ENCODE measurements around the gene CCHCR1.

Gene CCHCR1

DNA sequence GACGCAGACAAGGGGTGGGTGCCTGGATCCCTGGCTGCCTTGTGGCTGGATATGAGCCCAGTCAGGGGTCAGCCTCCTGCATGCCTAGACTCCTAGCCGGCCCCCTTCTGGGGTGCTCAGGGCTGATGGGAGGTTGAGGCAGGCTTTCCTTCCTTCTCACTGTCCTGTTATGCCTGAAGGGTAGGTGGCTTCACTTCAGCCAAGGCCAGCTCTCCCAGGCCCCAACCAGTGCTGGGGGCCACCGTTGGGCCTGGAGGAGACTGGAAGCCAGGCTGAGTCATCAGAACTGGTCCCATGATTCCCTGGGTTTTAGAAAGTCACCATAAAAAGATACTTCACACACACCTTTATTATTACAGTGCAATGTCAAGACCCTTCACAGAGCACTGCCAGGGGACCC, 15.8 kb upstream of the CCHCR1 start:
- no peak overlapping the region for H3K27ac ChIP-seq (ENCODE audit: low read depth, low read length)
- no peaks in the 10 kb centered on the region for H3K79me2 ChIP-seq (ENCODE audit: insufficient read depth, low read length)
- H3K9me3 ChIP-seq (ENCODE audit: insufficient read depth, low read length): no peaks in the 10 kb centered on the region
- no peak overlapping the region for H3K4me3 ChIP-seq (ENCODE audit: insufficient read depth, low read length, poor library complexity, severe bottlenecking)
- H3K27me3 ChIP-seq (ENCODE audit: low read length): no peaks in the 10 kb centered on the region
- H2AFZ ChIP-seq (ENCODE audit: low read depth, low read length, severe bottlenecking): no peak overlapping the region
- H3K36me3 ChIP-seq (ENCODE audit: low read length): no peaks in the 10 kb centered on the region
- no peaks in the 10 kb centered on the region for H3F3A ChIP-seq (ENCODE audit: insufficient read depth)
- no peaks in the 10 kb centered on the region for H4K20me1 ChIP-seq (ENCODE audit: low read depth, low read length)
- no peaks in the 10 kb centered on the region for H3K9me2 ChIP-seq (replicated peaks; ENCODE audit: insufficient read depth, low read length)
- H3K9ac ChIP-seq (ENCODE audit: low read length): no peak overlapping the region
- no peak overlapping the region for H3K4me2 ChIP-seq (ENCODE audit: low read depth, low read length, poor library complexity, severe bottlenecking)
- TF ChIP-seq, protein P1, sequence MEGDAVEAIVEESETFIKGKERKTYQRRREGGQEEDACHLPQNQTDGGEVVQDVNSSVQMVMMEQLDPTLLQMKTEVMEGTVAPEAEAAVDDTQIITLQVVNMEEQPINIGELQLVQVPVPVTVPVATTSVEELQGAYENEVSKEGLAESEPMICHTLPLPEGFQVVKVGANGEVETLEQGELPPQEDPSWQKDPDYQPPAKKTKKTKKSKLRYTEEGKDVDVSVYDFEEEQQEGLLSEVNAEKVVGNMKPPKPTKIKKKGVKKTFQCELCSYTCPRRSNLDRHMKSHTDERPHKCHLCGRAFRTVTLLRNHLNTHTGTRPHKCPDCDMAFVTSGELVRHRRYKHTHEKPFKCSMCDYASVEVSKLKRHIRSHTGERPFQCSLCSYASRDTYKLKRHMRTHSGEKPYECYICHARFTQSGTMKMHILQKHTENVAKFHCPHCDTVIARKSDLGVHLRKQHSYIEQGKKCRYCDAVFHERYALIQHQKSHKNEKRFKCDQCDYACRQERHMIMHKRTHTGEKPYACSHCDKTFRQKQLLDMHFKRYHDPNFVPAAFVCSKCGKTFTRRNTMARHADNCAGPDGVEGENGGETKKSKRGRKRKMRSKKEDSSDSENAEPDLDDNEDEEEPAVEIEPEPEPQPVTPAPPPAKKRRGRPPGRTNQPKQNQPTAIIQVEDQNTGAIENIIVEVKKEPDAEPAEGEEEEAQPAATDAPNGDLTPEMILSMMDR (IDR thresholded peaks at IDR 0.05; ENCODE audit: insufficient read depth, low read length, poor library complexity, severe bottlenecking): no peak
- no peak for TF ChIP-seq EZH2phosphoT487 (conservative IDR thresholded peaks at IDR 0.05; ENCODE audit: low read length)

DNA sequence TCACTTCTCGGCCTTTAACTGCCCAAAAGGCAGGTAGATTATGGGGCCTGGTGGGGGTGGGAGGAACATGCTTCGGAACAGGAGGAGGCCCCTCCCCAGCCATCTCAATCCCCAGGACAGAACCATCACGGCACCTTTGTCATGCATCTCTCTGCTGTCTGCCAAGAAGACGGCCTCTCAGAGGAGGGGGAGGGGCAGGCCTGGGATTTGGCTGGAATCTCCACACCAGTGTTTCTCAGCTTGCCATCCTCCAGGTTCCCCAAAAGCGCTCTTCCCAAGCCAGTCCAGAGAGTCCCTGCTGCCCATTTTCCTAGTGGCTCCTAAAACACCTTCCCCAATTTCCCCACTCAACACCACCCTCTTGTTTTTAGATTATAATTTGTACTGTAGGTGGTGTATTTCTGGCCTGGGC, 15.4 kb upstream of the CCHCR1 start:
- no peaks in the 10 kb centered on the region for H3K27me3 ChIP-seq (ENCODE audit: low read length)
- no peaks in the 10 kb centered on the region for H3F3A ChIP-seq (ENCODE audit: insufficient read depth)
- no peaks in the 10 kb centered on the region for H3K9me2 ChIP-seq (replicated peaks; ENCODE audit: insufficient read depth, low read length)
- H3K79me2 ChIP-seq (ENCODE audit: insufficient read depth, low read length): no peaks in the 10 kb centered on the region
- no peak overlapping the region for H2AFZ ChIP-seq (ENCODE audit: low read depth, low read length, severe bottlenecking)
- TF ChIP-seq EZH2phosphoT487 (conservative IDR thresholded peaks at IDR 0.05; ENCODE audit: low read length): no peak
- TF ChIP-seq, protein P1 (IDR thresholded peaks at IDR 0.05; ENCODE audit: insufficient read depth, low read length, poor library complexity, severe bottlenecking): no peak
- H3K4me3 ChIP-seq (ENCODE audit: insufficient read depth, low read length, poor library complexity, severe bottlenecking): no peak overlapping the region
- no peak overlapping the region for H3K27ac ChIP-seq (ENCODE audit: low read depth, low read length)
- no peaks in the 10 kb centered on the region for H3K9me3 ChIP-seq (ENCODE audit: insufficient read depth, low read length)
- no peak overlapping the region for H3K4me2 ChIP-seq (ENCODE audit: low read depth, low read length, poor library complexity, severe bottlenecking)
- no peaks in the 10 kb centered on the region for H3K36me3 ChIP-seq (ENCODE audit: low read length)
- H4K20me1 ChIP-seq (ENCODE audit: low read depth, low read length): no peaks in the 10 kb centered on the region
- no peak overlapping the region for H3K9ac ChIP-seq (ENCODE audit: low read length)

DNA sequence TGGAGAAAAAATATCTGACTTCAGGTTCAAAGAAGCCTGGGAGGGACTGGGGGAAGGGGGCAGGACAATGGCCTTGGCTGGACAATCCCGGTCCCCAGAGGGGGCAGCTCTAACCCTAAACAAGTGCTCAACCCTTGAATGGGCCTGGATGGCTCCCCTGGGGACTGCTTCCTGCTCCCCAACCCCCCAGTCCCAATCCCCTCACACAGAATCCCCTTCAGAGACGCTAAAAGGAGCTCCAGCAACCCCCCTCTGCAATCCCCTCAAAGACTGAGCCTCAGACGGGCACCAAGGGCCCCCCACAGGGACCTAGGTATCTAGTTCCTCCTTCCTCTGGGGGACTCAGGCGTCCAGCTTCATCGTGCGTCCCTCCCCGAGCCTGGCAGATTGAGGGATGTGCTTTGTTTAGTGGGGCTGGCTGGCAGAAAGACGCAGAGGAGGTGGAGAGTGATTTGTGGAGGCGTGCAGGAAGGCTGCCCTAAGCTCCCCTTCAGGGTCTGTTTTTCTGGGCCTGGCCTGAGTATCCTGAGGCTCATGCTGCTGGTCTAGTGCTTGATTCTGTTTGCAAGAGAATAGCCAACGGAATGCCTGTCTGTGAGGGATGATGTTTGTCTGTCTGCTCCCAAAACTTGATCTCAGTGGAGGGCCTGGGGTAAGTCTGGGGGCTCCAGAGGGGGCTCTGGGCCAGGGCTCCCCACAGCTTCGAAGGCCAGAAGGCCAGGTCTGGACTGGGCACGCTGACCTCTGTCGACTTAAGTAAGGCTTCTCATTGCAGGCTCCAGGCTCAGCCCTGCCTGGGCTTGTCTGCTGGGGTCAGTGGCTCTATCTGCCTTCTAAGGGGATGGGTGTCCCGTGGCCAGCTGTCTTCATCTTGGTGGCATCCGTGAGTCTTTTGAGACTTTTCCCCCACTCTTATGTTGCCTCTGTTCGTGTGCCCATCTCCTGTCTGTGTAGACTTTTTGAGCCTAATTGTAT, 14.6 kb upstream of the CCHCR1 start:
- Histone ChIP-seq H2AFZ (ENCODE audit: low read depth, low read length, severe bottlenecking) (no peak overlapping the region), H3K9me3 (ENCODE audit: insufficient read depth, low read length) (no peaks in the 10 kb centered on the region), H3F3A (ENCODE audit: insufficient read depth) (no peaks in the 10 kb centered on the region), H4K20me1 (ENCODE audit: low read depth, low read length) (no peaks in the 10 kb centered on the region), H3K27me3 (ENCODE audit: low read length) (no peaks in the 10 kb centered on the region), H3K9ac (ENCODE audit: low read length) (no peak overlapping the region), H3K36me3 (ENCODE audit: low read length) (no peaks in the 10 kb centered on the region), H3K79me2 (ENCODE audit: insufficient read depth, low read length) (no peaks in the 10 kb centered on the region), H3K4me3 (ENCODE audit: insufficient read depth, low read length, poor library complexity, severe bottlenecking) (no peak overlapping the region), H3K4me2 (ENCODE audit: low read depth, low read length, poor library complexity, severe bottlenecking) (no peak overlapping the region), H3K9me2 (replicated peaks; ENCODE audit: insufficient read depth, low read length) (no peaks in the 10 kb centered on the region), H3K27ac (ENCODE audit: low read depth, low read length) (no peak overlapping the region)
- TF ChIP-seq, protein P1 (IDR thresholded peaks at IDR 0.05; ENCODE audit: insufficient read depth, low read length, poor library complexity, severe bottlenecking): no peak
